DND-41 (cell line): ENCODE results near the gene OBSCN.

ENCODE experiments used
- ATAC-seq: fragments of 200-7000 bp; cut with Tn5 transposase; 3 replicates; pipeline ENCODE4 v1.9.1; 2021; ENCODE audit warnings: low read depth; ENCODE audit not compliant: insufficient read depth
- DNase-seq: peaks from one replicate; pipeline ENCODE4 v3.0.0-alpha.2; 2020
- H2AFZ ChIP-seq: 2 replicates; pipeline ENCODE4 v1.6.0; 2012; ENCODE audit warnings: low read depth, low read length
- H3K27ac ChIP-seq: 2 replicates; pipeline ENCODE4 v1.5.1; 2012; ENCODE audit warnings: low read length, inconsistent platforms
- H3K27me3 ChIP-seq: fragments of 200-600 bp; sonication (generic); 2 replicates; pipeline ENCODE4 v1.6.0; 2012; ENCODE audit warnings: low read length, mild to moderate bottlenecking, inconsistent platforms; ENCODE audit not compliant: insufficient read depth, poor library complexity
- H3K36me3 ChIP-seq: 2 replicates; pipeline ENCODE4 v1.5.1; 2012; ENCODE audit warnings: low read length, inconsistent platforms; ENCODE audit not compliant: insufficient read depth
- H3K4me1 ChIP-seq: 2 replicates; pipeline ENCODE4 v1.5.1; 2012; ENCODE audit warnings: mild to moderate bottlenecking, low read length; ENCODE audit not compliant: insufficient read depth
- H3K4me2 ChIP-seq: 2 replicates; pipeline ENCODE4 v1.6.0; 2012; ENCODE audit warnings: mild to moderate bottlenecking, moderate library complexity, low read length, inconsistent platforms; ENCODE audit not compliant: insufficient read depth
- H3K4me3 ChIP-seq, 2 experiments: fragments of 200-600 bp in 1 of 2; shearing (Covaris generic) in 1 of 2; 2 replicates each; pipeline ENCODE4 v1.5.1; 2012 to 2016; ENCODE audit warnings: inconsistent platforms in 2 of 2, low read length in 2 of 2, mild to moderate bottlenecking in 2 of 2, low read depth in 1 of 2, moderate library complexity in 1 of 2
- H3K79me2 ChIP-seq: 2 replicates; pipeline ENCODE4 v1.6.0; 2012; ENCODE audit warnings: low read length, inconsistent platforms; ENCODE audit not compliant: insufficient read depth
- H3K9ac ChIP-seq: 2 replicates; pipeline ENCODE4 v1.6.0; 2012; ENCODE audit warnings: low read depth, mild to moderate bottlenecking, inconsistent platforms, low read length, moderate library complexity
- H3K9me3 ChIP-seq: 2 replicates; pipeline ENCODE4 v1.5.1; 2012; ENCODE audit warnings: low read length, moderate library complexity, mild to moderate bottlenecking, inconsistent platforms; ENCODE audit not compliant: insufficient read depth, severe bottlenecking
- H4K20me1 ChIP-seq: 2 replicates; pipeline ENCODE4 v1.6.0; 2012; ENCODE audit warnings: low read length; ENCODE audit not compliant: insufficient read depth
- CTCF ChIP-seq: IDR thresholded peaks from 2 replicates; pipeline ENCODE4 v1.5.1; 2012; ENCODE audit warnings: borderline replicate concordance, low read length, moderate library complexity, mild to moderate bottlenecking; ENCODE audit not compliant: poor library complexity, severe bottlenecking; ENCODE audit errors: extremely low read depth
- EZH2 ChIP-seq: IDR thresholded peaks from 3 replicates; pipeline ENCODE4 v1.6.1; 2012; ENCODE audit warnings: borderline replicate concordance, low read depth, mild to moderate bottlenecking, moderate library complexity, low read length, inconsistent platforms; ENCODE audit not compliant: severe bottlenecking

Gene OBSCN

GRCh38 chr1:228162286-228163006 lies 45.4 kb upstream of the OBSCN start:
- Histone ChIP-seq H3K9ac (no peak overlapping the region), H3K4me2 (no peak overlapping the region), H3K4me1 (peaks cover 23% of the 10 kb centered on the region), H3K27ac (no peak overlapping the region), H2AFZ (no peak overlapping the region), H3K4me3 (no peak overlapping the region), H3K79me2 (peaks cover 9% of the 10 kb centered on the region), H3K27me3 (no peaks in the 10 kb centered on the region), H3K36me3 (no peaks in the 10 kb centered on the region), H4K20me1 (peaks cover 5% of the 10 kb centered on the region; the same call in 1 of the 2 replicates), H3K9me3 (no peaks in the 10 kb centered on the region)
- no peak for ATAC-seq
- no peak for DNase-seq
- TF ChIP-seq CTCF = no peak
- no peak for TF ChIP-seq EZH2

DNA sequence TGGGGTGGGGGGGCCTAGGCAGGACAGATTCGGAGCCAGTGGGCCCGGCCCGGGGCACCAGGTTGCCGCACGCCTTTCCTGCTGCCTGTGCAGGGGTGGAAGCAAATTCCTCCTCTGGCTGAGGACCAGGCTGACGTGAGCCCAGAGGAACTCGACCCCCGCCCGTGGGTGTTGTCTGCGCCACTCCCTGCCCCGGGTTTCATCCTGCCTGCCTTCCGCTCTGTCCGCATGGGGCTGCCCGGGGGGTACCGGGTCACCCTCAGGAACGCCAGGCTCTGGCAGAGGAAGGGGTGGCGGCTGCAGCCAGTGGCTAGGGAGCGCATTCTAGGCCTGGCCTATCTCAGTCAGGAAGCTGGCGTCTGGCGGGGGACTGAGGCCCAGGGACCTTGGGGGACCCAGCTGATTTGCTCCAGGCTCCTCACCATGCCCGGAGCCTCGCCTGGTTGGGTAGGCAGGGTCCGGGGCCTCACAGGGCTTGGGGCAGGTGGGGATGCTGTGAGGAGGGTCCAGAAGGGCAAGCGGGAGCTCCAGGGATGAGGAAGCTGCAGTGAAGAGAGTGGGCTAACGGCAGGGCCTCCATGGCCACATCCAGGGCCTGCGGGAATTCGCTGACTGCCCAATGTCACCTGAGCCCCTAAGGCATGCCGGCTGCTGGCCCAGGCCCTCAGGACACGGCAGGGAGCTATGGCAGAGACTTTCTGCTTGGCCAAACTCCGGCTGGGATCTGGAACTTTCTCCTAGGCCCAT lies 44.7 kb upstream of the OBSCN start:
- no peak overlapping the region for H2AFZ ChIP-seq

DNA sequence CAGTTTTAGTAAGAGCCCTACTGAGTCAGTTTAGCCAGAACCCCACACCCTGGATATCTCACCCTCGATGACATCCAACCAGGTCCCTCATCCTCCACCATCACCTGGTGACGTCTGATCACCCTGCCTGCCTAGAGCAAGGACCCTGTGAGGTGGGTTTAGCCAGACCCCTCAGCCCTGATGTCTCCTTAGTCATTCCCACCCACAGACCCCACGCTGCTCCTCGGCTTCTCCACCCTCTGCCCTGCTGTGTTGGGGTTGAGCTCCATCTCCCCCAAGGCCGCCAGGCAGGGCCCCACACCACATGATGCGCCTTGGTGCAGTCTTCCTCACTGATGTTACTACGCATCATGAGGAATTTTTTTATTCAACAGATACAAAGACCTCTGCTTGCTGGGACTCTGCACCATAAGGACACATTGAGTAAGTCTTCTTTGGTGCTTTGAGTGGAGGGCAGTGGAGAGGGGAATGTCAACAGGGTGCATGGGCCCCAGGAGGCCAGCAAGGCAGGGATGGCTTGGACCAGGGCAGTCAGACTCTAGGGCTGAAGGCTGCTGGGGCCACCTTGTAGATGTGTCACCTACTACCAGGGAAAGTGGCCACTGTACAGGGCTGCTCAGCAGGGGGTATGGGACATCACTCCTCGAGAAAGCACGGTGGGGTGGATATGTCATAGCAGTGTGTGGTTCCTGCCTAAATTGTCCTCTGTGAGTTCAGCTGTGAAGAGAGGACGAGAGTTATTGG lies 43.9 kb upstream of the OBSCN start:
- ATAC-seq = no peak
- peaks cover 22% of the 10 kb centered on the region for H3K79me2 ChIP-seq
- peaks cover 11% of the 10 kb centered on the region; the same call in 1 of the 2 replicates for H4K20me1 ChIP-seq
- H3K9ac ChIP-seq = peak overlapping the region; percentile 59
- 0 out of 2 replicates have a peak, but pooled peaks cover 2% of the 10 kb centered on the region for H3K36me3 ChIP-seq
- H3K4me1 ChIP-seq = peaks cover 24% of the 10 kb centered on the region
- peak overlapping the region; percentile 85; the same call in 1 of the 2 replicates for H3K27ac ChIP-seq
- no peak overlapping the region for H3K4me3 ChIP-seq
- DNase-seq = no peak
- TF ChIP-seq EZH2 = no peak
- no peak for TF ChIP-seq CTCF
- peak overlapping the region; percentile 89 for H3K4me2 ChIP-seq
- no peak overlapping the region for H2AFZ ChIP-seq
- no peaks in the 10 kb centered on the region for H3K27me3 ChIP-seq
- no peaks in the 10 kb centered on the region for H3K9me3 ChIP-seq

More for the DNA sequence above, 44.7 kb upstream of the OBSCN start:
- TF ChIP-seq CTCF (no peak), EZH2 (no peak)
- no peaks in the 10 kb centered on the region for H3K9me3 ChIP-seq
- no peaks in the 10 kb centered on the region for H3K27me3 ChIP-seq
- 0 out of 2 replicates have a peak, but pooled peaks cover 2% of the 10 kb centered on the region for H3K36me3 ChIP-seq
- H3K9ac ChIP-seq = no peak overlapping the region
- peaks cover 24% of the 10 kb centered on the region for H3K4me1 ChIP-seq
- DNase-seq (no peak), ATAC-seq (no peak)
- no peak overlapping the region for H3K4me3 ChIP-seq
- H4K20me1 ChIP-seq = peaks cover 5% of the 10 kb centered on the region; the same call in 1 of the 2 replicates
- H3K27ac ChIP-seq = no peak overlapping the region
- H3K79me2 ChIP-seq = peaks cover 14% of the 10 kb centered on the region
- no peak overlapping the region for H3K4me2 ChIP-seq
